Measurements from ENCODE around the gene TMEM132A. TPM values are rescaled to one million over a fixed set of nuclear protein-coding genes. Genes with fewer than 3 reads are reported as not detected.

The TMEM132A gene
- total and polyA plus RNA-seq, 9 of the 15 experiments (the other 6 are each of a cell fraction or from before 2014, with no cell fraction given): 0.04 to 1.1 (median 0.18) TPM; not detected in 4

DNA sequence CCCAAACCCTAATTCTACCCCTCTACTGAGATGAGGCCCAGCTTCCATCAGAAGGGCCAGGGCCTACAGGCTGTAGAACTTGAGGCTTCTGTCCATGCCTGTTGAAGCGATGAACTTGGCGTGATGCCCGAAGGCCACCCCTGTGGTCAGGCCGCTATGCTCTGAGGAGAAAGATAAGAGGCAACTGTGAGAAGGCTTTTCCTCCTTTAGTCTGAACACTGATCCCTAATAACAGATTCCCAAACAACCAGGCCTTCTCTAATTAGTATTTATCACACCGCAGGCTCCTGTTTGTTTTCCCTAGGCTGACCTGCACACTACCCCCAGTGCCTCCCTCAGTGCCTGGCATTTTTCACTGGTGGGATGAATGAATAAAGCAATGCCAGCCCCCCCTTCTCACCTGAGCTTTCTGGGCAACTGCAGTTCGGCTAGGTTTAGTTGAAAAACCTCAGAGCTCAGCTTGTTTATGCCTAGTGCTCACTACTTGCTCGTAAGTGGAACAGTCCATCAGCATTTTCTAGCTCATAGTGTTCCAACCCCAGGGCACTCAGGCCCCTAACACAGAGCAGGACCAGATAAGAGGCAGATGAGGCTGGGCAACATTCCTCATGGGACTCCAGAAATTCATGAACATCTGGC is 33.0 kb upstream of the TMEM132A start (continued):
- TF ChIP-seq ZNF134 (CRISPR knock-in tag; conservative IDR thresholded peaks at IDR 0.05): no peak
- no peak for TF ChIP-seq KHSRP (IDR thresholded peaks at IDR 0.05)
- TF ChIP-seq CREB1 (IDR thresholded peaks at IDR 0.05): 0 out of 2 replicates have a peak, but pooled peaks have one; percentile 17
- TF ChIP-seq CREB1 (CRISPR knock-in tag; IDR thresholded peaks at IDR 0.05): no peak
- peak in 1 of 2 experiments; percentile 58; a peak in 1 of 4 replicates for TF ChIP-seq NONO (IDR thresholded peaks at IDR 0.05; ENCODE audit: low read depth in 2 of 2, low read length in 1 of 2)
- no peak for TF ChIP-seq TEAD2 (tag; IDR thresholded peaks at IDR 0.05)
- peak; percentile 66; the same call in 1 of the 2 replicates for TF ChIP-seq L3MBTL2 (IDR thresholded peaks at IDR 0.05)
- TF ChIP-seq ZNF124 (CRISPR knock-in tag; IDR thresholded peaks at IDR 0.05): no peak
- TF ChIP-seq, protein P1, sequence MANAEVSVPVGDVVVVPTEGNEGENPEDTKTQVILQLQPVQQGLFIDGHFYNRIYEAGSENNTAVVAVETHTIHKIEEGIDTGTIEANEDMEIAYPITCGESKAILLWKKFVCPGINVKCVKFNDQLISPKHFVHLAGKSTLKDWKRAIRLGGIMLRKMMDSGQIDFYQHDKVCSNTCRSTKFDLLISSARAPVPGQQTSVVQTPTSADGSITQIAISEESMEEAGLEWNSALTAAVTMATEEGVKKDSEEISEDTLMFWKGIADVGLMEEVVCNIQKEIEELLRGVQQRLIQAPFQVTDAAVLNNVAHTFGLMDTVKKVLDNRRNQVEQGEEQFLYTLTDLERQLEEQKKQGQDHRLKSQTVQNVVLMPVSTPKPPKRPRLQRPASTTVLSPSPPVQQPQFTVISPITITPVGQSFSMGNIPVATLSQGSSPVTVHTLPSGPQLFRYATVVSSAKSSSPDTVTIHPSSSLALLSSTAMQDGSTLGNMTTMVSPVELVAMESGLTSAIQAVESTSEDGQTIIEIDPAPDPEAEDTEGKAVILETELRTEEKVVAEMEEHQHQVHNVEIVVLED (CRISPR knock-in tag; IDR thresholded peaks at IDR 0.05): no peak
- no peak for TF ChIP-seq SIN3A (IDR thresholded peaks at IDR 0.05; ENCODE audit: borderline replicate concordance in 2 of 2, control insufficient read depth in 1 of 2, low read depth in 2 of 2, low read length in 2 of 2)
- peak; percentile 93 for TF ChIP-seq CXXC5 (CRISPR knock-in tag; IDR thresholded peaks at IDR 0.05)
- TF ChIP-seq TGIF2 (CRISPR knock-in tag; IDR thresholded peaks at IDR 0.05): no peak
- TF ChIP-seq MYC (IDR thresholded peaks at IDR 0.05; ENCODE audit: low read depth, low read length): peak; percentile 17; the same call in 1 of the 2 replicates
- TF ChIP-seq MYC (CRISPR knock-in tag; IDR thresholded peaks at IDR 0.05; ENCODE audit: borderline replicate concordance, low read depth): no peak
- no peak for TF ChIP-seq MCM7 (IDR thresholded peaks at IDR 0.05)
- TF ChIP-seq SMARCA4 (IDR thresholded peaks at IDR 0.05): peak; percentile 85
- no peak for TF ChIP-seq OTX1 (CRISPR knock-in tag; IDR thresholded peaks at IDR 0.05)
- TF ChIP-seq ZNF354B (CRISPR knock-in tag; IDR thresholded peaks at IDR 0.05): no peak
- no peak for TF ChIP-seq ZNF232 (CRISPR knock-in tag; IDR thresholded peaks at IDR 0.05)
- no peak for TF ChIP-seq ETV1 (tag; conservative IDR thresholded peaks at IDR 0.05; ENCODE audit: low read depth)
- TF ChIP-seq ILF3 (IDR thresholded peaks at IDR 0.05; ENCODE audit: borderline replicate concordance): 0 out of 2 replicates have a peak, but pooled peaks have one; percentile 62
- no peak for TF ChIP-seq GABPA (tag; conservative IDR thresholded peaks at IDR 0.05; ENCODE audit: low read depth)
- no peak for TF ChIP-seq IRF2 (CRISPR knock-in tag; IDR thresholded peaks at IDR 0.05)
- TF ChIP-seq DIDO1 (tag; IDR thresholded peaks at IDR 0.05; ENCODE audit: low read depth): no peak
- TF ChIP-seq, protein P2, sequence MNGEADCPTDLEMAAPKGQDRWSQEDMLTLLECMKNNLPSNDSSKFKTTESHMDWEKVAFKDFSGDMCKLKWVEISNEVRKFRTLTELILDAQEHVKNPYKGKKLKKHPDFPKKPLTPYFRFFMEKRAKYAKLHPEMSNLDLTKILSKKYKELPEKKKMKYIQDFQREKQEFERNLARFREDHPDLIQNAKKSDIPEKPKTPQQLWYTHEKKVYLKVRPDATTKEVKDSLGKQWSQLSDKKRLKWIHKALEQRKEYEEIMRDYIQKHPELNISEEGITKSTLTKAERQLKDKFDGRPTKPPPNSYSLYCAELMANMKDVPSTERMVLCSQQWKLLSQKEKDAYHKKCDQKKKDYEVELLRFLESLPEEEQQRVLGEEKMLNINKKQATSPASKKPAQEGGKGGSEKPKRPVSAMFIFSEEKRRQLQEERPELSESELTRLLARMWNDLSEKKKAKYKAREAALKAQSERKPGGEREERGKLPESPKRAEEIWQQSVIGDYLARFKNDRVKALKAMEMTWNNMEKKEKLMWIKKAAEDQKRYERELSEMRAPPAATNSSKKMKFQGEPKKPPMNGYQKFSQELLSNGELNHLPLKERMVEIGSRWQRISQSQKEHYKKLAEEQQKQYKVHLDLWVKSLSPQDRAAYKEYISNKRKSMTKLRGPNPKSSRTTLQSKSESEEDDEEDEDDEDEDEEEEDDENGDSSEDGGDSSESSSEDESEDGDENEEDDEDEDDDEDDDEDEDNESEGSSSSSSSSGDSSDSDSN (IDR thresholded peaks at IDR 0.05; ENCODE audit: borderline replicate concordance in 1 of 2, low read depth in 2 of 2, low read length in 2 of 2): no peak
- TF ChIP-seq SIRT6 (IDR thresholded peaks at IDR 0.05; ENCODE audit: low read depth, low read length): no peak
- TF ChIP-seq BRF1 (IDR thresholded peaks at IDR 0.05; ENCODE audit: borderline replicate concordance, extremely low read depth, insufficient read length): no peak
